NCI-H1694 (cell line): ENCODE results near the gene RAB19.
"Not testable (repeated sequence)": the region's sequence is repeated elsewhere in the genome, so short reads cannot be mapped to it uniquely, and the experiment has no call there.

Experiments used
- DNase-seq: peaks from one replicate; lab custom pipeline; 2025; lab: John Stamatoyannopoulos, UW

RAB19 gene

DNA sequence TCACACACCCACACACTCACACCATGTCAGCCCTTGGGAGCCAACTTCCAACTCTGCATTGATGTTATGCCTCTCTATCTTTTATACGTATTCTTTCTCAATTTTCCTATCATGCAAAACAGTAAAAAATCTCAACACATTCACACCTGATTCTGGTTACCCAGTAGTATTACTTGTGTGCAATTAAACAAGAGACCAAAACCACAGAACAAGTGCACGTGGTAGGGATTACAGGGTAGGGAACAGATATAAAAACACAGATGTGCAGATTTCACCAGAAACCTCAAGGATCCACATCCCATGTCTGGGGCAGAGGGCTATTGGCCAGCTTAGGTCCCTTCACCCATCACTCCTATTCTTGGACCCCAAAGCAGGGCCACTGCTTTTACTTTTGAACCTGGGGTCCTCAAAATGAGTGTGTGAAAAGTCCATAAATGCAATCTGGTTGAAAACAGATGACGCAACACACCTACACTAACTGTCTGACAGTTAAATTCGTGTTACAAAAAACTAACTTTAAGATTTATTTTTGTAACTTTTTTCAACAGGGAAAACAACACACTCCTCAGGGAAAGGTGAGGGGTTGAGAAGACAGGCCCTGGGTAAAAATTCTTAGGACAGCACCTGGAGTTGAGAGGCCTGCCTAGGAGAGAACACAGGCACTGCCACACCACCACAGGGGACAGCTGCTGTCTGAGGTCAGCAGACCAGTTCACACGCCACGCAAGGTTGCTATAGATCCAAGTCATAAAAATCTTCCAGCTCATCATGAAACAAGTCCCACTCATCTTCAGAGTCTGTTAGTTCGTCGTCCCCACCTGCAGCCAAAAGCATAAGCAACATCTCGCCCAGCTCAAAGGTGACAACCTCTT lies 50.2 kb downstream of the RAB19 start:
- not testable (repeated sequence) for DNase-seq

DNA sequence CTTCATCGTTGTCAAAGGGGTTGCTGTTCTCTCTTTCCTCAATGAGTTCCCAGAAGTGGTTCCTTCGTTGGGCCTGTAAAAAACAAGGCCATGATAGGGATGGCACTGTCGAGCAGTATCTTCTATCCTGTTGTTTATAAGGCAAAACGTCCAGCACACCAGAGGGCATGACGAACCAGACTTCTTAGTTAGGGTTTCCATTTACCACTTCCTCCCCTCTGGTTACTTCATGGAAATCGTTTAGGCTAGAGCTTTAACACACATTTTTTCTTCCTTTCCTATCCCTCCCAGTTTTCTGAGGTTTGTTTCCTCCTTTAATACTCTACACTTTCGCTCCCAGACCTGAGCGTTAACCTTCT lies 50.8 kb downstream of the RAB19 start:
- no peak for DNase-seq

DNA sequence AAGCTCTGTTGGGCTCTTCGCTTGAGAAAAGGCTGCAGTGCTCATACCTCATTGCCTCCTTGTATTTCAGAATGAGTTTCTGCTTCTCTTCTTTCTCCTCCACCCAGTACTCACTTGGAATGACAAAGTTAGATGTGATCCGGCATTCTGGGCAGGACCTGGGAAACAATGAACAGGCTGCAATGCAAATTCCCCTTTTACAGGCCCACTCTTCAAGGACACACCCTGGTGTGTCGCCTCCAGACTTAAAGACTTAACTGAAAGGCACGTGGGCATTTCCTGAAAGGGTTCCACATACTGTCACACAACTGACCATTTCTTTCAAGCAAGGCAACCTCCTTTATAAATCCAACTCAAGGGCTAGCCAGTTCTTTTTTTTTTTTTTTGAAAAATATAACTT lies 51.9 kb downstream of the RAB19 start:
- DNase-seq: no peak

DNA sequence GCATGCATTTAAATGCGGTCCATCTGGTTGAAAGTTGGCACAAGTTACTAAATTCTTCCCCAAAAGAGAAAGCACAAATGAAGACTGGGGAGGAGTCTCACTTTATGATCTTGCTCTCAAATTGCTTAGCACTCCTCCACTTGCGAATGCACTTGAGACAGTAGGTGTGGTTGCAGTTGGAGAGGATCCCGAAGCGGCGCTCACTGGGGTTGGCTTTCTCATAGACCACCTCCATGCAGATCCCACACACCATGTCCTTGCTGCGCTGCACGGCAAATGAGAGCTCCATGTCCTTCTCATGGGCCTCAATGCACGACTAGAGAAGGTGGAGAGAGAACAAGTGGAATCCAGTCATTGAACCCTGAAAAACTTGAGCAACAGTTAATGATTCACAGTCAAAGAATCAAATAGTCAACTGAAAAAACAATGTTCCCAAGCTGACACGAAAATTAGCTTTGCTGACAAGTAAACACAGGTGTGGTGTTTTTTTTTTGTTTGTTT lies 52.7 kb downstream of the RAB19 start:
- DNase-seq: no peak

DNA sequence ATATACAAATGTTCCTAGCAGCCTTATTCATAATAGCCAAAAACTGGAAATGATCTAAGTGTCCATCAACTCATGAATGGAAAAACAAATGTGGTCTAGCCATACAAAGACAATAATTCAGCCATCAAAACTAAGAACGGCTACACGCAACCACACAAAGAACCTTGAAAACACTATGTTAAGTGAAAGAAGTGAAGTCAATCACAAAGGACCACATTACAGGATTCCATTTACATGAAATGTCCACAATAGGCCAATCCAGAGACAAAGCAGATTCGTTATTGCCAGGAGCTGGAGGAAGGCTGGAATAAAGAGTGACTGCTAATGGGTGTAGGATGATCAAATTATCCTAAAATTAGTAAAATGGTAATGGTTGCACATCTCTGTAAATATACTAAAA lies 54.3 kb downstream of the RAB19 start:
- DNase-seq: no peak

DNA sequence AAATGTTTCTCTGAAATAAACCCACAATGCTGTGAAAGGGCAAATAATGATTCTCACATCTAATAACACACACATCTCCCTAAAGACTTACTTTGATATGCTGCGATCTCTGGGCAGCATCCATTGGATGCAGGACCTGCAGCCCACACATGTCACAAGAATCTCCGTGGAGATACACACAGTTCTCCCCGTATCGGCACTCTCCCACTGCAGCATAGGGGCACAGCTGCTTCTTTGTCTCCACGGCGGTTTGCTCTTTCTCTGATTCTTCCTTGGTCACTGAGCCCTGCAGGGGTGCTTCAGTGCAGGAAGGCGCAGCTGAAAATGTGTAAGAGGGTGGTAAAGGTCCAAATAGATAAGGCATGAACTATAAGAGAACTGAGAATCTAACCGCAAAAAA lies 55.1 kb downstream of the RAB19 start:
- no peak for DNase-seq

DNA sequence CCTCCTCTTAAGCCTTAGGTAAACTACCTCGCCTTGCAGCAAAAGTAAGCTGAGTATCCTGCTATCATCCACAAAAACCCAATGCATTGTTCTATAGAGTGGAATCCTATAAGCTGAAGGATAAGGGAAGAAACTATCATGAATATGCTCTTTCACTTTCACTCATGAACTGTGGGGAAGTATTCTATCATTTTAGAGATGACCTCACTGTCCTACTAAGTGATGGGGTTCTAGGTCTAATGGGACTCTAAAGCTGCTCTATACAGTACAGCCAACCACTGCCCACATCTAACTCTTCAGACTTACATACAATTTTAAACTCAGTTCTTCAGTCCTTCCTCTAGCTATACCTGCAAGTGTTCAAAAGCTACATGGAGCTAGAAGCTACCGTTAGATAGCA lies 59.3 kb downstream of the RAB19 start:
- DNase-seq: no peak

DNA sequence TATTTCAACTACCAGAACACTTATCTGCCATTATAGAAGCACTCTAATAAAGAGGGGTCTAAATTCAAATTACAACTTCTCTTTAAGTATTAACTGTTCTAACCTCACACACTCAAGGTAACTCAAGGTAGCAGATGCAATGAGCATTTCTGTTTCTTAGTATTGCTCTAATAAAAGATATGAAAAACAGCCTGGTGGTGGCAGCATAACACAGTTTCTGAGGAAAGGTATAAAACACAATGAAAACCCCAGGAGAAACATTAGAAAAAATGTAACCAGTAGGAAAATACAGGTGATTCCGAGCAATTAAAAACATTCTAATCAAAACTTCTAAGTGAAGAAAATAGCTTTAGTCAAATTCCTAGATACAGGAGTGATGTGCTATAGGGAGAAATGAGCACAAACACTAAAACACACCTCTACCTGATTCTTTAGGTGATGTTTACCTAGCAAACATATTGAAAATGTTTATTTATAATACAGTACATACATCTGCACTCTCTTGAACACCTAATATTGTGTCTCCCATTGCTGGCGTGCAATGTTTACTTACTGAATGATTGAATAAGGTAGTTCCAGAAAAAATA lies 72.0 kb downstream of the RAB19 start:
- DNase-seq: peak; percentile 84

DNA sequence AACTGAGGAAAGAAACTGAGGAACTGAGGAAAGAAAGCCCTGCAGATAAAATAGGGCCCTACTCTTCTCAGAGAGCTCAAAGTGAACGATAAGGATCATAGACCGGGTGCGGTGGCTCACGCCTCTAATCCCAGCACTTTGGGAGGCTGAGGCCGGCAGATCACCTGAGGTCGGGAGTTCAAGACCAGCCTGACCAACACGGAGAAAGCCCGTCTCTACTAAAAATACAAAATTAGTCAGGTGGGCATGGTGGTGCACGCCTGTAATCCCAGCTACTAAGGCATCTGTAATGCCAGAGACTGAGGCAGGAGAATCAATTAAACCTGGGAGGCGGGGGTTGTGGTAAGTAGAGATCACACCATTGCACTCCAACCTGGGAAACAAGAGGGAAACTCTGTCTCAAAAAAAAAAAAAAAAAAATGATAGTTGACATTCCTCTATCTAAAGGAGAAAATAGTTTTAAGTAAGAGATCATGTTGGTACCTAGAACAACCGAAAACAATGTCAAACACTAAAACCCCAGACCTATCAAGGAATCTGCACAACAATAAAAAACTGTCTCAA lies 72.9 kb downstream of the RAB19 start:
- no peak for DNase-seq
